ENCODE data around the gene FAM53A.

GRCh38 chr4:1661695-1662094 is 22.4 kb downstream of the FAM53A start:
- TF ChIP-seq GATA2 (IDR thresholded peaks at IDR 0.05; ENCODE audit: low read depth, low read length): no peak
- TF ChIP-seq GATA3 (IDR thresholded peaks at IDR 0.05; ENCODE audit: low read depth, low read length): no peak
